Endothelial cell of umbilical vein (primary cell): ENCODE data around the gene AKTIP.

Source experiments
- CTCF ChIP-seq, 2 donors: IDR thresholded peaks; 1 replicate in 1 of 2; 2 replicates in 1 of 2; pipeline ENCODE4 v1.5.1; 2011; ENCODE audit warnings: low read length in 2 of 2, mild to moderate bottlenecking in 2 of 2, moderate library complexity in 2 of 2, control low read depth in 1 of 2, inconsistent platforms in 1 of 2, low read depth in 1 of 2; ENCODE audit not compliant: insufficient read depth in 1 of 2; ENCODE audit errors: extremely low read depth in 1 of 2
- MAX ChIP-seq: IDR thresholded peaks from 2 replicates; pipeline ENCODE4 v1.6.1; 2011; ENCODE audit not compliant: insufficient read depth, insufficient read length
- MYC ChIP-seq: IDR thresholded peaks from one replicate; pipeline ENCODE4 v1.6.1; 2011; ENCODE audit warnings: mild to moderate bottlenecking, low read depth, low read length
- POLR2A ChIP-seq: IDR thresholded peaks from 2 replicates; pipeline ENCODE4 v1.6.1; 2012; ENCODE audit warnings: low read depth, mild to moderate bottlenecking, control low read depth, low read length
- POLR2AphosphoS5 ChIP-seq: IDR thresholded peaks from 2 replicates; pipeline ENCODE4 v1.6.1; 2012; ENCODE audit warnings: low read depth, mild to moderate bottlenecking, control low read depth, low read length, moderate library complexity; ENCODE audit not compliant: insufficient read depth

- TF ChIP-seq CTCF (IDR thresholded peaks at IDR 0.05; ENCODE audit: extremely low read depth in 1 of 2, insufficient read depth in 1 of 2, low read depth in 1 of 2, low read length in 2 of 2) (no peak), MYC (no peak), MAX (no peak), POLR2AphosphoS5 (no peak), POLR2A (no peak)
These were observed 27.0 kb upstream of the AKTIP start for GRCh38 chr16:53530046-53530445.
